ENCODE results near the gene PIF1. TPM values are rescaled to one million over a fixed set of nuclear protein-coding genes. Genes with fewer than 3 reads are reported as not detected.

PIF1 gene
- total RNA-seq, 1 experiment from 2014 or later, result 74.4 TPM

DNA sequence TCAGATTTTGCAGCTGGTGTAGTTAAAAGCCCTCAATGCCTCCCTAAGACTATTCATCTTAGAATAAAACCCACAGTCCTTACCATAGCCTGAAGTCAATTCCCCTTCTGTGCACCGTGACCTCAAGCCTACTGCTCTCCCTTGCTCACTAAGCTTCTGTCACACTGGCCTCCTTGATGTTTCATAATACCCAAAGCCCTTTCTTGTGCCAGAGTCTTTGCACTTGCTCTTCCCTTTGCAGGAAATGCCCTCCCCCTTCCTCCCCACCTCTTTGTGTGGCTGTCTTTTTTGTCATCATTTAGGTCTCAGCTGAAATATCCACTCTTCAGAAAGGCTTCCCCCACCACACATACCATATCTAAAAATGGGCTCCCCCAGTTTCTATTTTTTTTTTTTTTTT lies 12.1 kb upstream of the PIF1 start:
- Histone ChIP-seq H2AFZ (ENCODE audit: low read length) (no peak overlapping the region), H3K4me1 (ENCODE audit: insufficient read depth, low read length) (no peaks in the 10 kb centered on the region), H3K18ac (ENCODE audit: insufficient read length, low read depth, low read length) (no peak overlapping the region), H3K23ac (ENCODE audit: insufficient read length, low read depth, low read length) (no peak overlapping the region), H3K79me2 (ENCODE audit: insufficient read depth, low read length) (peaks cover 2% of the 10 kb centered on the region; the same call in 1 of the 2 replicates), H3K4me2 (ENCODE audit: insufficient read depth, insufficient read length, low read length) (no peak overlapping the region), H2BK120ac (ENCODE audit: low read depth, low read length, poor library complexity, severe bottlenecking) (no peak overlapping the region), H2BK12ac (ENCODE audit: insufficient read length, low read depth, low read length) (no peak overlapping the region), H3T11ph (ENCODE audit: low read length) (no peak overlapping the region), H4K8ac (replicated peaks; ENCODE audit: insufficient read length, low read depth, low read length) (no peak overlapping the region), H3K56ac (ENCODE audit: insufficient read length, low read depth, low read length) (no peak overlapping the region), H2AK5ac (ENCODE audit: insufficient read length, low read length) (no peak overlapping the region), H3K9ac (ENCODE audit: extremely low read depth, insufficient read length, low read length) (no peak overlapping the region), H2BK15ac (ENCODE audit: low read depth, low read length) (no peak overlapping the region), H3K27ac (ENCODE audit: insufficient read length, low read depth, low read length) (no peak overlapping the region), H3K14ac (ENCODE audit: insufficient read depth, low read length) (no peak overlapping the region), H3K27me3 (ENCODE audit: insufficient read depth, low read length) (0 out of 2 replicates have a peak, but pooled peaks cover 2% of the 10 kb centered on the region), H4K91ac (ENCODE audit: insufficient read length, low read depth, low read length) (no peak overlapping the region), H4K5ac (ENCODE audit: insufficient read length, low read depth, low read length) (no peak overlapping the region), H3K79me1 (ENCODE audit: insufficient read depth, low read depth, low read length, poor library complexity, severe bottlenecking) (no peaks in the 10 kb centered on the region), H2BK20ac (ENCODE audit: low read depth, low read length, poor library complexity, severe bottlenecking) (no peak overlapping the region), H3K9me3 (ENCODE audit: control insufficient read depth, low read depth, low read length) (no peaks in the 10 kb centered on the region), H4K20me1 (ENCODE audit: control insufficient read depth, insufficient read depth, insufficient read length) (peaks cover 4% of the 10 kb centered on the region), H2BK5ac (ENCODE audit: insufficient read length, low read length) (no peak overlapping the region), H3K23me2 (ENCODE audit: insufficient read length, low read depth, low read length, poor library complexity, severe bottlenecking) (peaks cover 10% of the 10 kb centered on the region), H3K4ac (ENCODE audit: low read depth, low read length) (no peak overlapping the region)
- TF ChIP-seq, protein P1, sequence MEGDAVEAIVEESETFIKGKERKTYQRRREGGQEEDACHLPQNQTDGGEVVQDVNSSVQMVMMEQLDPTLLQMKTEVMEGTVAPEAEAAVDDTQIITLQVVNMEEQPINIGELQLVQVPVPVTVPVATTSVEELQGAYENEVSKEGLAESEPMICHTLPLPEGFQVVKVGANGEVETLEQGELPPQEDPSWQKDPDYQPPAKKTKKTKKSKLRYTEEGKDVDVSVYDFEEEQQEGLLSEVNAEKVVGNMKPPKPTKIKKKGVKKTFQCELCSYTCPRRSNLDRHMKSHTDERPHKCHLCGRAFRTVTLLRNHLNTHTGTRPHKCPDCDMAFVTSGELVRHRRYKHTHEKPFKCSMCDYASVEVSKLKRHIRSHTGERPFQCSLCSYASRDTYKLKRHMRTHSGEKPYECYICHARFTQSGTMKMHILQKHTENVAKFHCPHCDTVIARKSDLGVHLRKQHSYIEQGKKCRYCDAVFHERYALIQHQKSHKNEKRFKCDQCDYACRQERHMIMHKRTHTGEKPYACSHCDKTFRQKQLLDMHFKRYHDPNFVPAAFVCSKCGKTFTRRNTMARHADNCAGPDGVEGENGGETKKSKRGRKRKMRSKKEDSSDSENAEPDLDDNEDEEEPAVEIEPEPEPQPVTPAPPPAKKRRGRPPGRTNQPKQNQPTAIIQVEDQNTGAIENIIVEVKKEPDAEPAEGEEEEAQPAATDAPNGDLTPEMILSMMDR (conservative IDR thresholded peaks at IDR 0.05), result no peak
- peaks cover 0 to 7% (median 3%) of the 10 kb centered on the region in 3 experiments; a peak in 4 of 7 replicates for H3K36me3 Mint-ChIP-seq (ENCODE audit: insufficient read depth in 1 of 3, low read depth in 3 of 3)
- no peak overlapping the region; a peak in 1 of 7 replicates for H3K27ac Mint-ChIP-seq
- H3K9me3 Mint-ChIP-seq, result no peaks in the 10 kb centered on the region
- no CpG with 5 or more reads among the region's 1 CpG for WGBS (ENCODE audit: extremely low coverage, insufficient read length, low lambda C conversion rate)
- no peak overlapping the region for H3K4me3 Mint-ChIP-seq
- H3K4me1 Mint-ChIP-seq, result peaks cover 28 to 32% of the 10 kb centered on the region in 2 experiments
- no peaks in the 10 kb centered on the region for H3K27me3 Mint-ChIP-seq (ENCODE audit: low read depth)
- no peak for DNase-seq

Measured in H9 (cell line).